Measurements from ENCODE around the gene ADCK2.

GRCh38 chr7:140686921-140687320 is 14.2 kb downstream of the ADCK2 start:
- TF ChIP-seq ZNF274 (IDR thresholded peaks at IDR 0.05; ENCODE audit: low read depth, low read length), result no peak
- no peak for TF ChIP-seq YY1 (IDR thresholded peaks at IDR 0.05; ENCODE audit: insufficient read depth, insufficient read length)
- no peak for TF ChIP-seq SUZ12 (IDR thresholded peaks at IDR 0.05; ENCODE audit: extremely low read depth, insufficient read depth, insufficient read length)
